ENCODE measurements around the gene ATP5F1E.

Gene ATP5F1E

DNA sequence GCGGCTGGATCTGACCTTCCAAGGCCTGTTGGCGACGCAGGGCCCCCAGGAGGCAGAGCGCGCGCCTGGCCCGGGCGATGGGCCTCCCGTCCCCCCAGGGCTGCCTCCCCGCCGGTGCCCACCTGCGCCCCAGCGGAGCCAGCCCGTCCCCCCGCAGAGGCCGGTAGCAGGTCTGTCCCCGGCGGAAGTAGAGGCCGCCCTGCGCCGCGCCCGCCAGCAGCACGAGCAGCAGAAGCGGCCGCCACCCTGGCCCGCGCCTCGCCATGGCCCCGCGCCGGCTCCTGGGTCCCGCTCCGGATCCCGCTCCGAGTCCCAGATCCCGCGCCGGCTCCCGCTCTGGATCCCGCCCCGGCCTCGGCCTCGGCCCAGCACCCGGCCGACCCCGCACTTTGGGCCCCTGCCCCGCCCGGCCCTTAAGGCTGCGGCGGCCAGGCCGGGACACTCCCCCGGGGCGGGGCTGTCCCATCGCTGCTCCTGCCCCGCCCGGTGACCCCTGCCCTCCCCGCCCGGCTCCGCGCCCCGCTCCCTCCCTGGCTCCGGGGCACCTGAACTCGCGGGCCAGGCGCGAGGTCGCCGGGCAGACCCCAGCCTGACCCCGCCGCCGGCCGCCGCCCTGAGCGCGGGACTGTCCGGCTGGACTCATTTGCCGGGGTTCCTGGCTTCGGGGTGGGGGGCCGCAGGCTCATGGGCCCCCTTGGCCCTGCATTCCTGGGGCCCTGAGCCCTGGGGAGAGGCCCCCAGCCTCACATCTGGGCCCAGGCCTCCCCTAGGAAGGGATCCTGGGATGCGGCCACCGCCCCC is 25.1 kb downstream of the ATP5F1E start, which contains the start of gene CTSZ:
TSS of gene CTSZ (minus strand) at position 391 of the 801 bp plus-strand sequence. CDS start at position 265, 126 bp downstream.
- peak within 1 kb of the TSS; percentile 83 for H3K4me3 Mint-ChIP-seq
- H3K36me3 Mint-ChIP-seq, result no peaks in the 10 kb centered on the region
- H3K4me1 Mint-ChIP-seq, result peaks cover 39% of the 10 kb centered on the region
- no peaks in the 10 kb centered on the region for H3K27me3 Mint-ChIP-seq
- no peaks in the 10 kb centered on the region for H3K9me3 Mint-ChIP-seq
- peak within 1 kb of the TSS; percentile 55 for H3K27ac Mint-ChIP-seq

DNA sequence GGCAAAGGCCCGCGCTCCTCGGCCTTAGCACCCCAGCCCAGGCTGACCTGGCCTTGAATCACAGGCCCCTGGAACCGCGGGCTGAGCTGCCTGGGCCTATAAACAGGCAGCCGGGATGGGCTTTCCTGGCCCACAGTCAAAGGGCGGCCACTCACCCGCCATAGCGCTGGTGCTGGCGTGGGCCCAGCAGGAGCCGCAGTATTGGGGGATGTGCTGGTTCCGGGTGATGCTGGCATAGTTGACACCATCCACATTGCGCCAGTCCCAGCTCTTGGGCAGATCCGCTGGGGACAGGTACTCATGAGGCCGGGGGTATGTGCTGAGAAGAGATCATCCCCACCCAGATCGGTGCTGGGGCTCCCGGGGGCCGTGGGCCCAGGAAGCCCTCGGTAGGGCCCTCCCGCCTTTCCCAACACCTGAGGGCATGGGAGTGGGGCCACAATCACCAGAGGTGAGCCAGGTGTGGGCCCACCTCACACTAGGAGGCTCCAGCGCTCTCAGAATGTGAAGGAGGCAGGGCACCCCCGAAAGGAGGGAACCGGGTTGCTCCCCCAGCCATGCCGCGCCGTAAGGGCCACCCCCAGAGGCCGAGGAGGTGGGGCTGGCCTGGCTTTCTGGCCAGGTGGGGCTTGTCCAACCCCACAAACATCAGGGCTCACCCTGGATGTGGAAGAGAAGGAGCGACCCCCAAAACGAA is 25.8 kb downstream of the ATP5F1E start:
- Mint-ChIP-seq H3K36me3 (no peaks in the 10 kb centered on the region), H3K27ac (peak overlapping the region; percentile 55), H3K27me3 (no peaks in the 10 kb centered on the region), H3K4me1 (peaks cover 33% of the 10 kb centered on the region), H3K4me3 (peak overlapping the region; percentile 83), H3K9me3 (no peaks in the 10 kb centered on the region)

- peak overlapping the region; percentile 55 for H3K27ac Mint-ChIP-seq
Observed at GRCh38 chr20:59005523-59006166, 26.5 kb downstream of the ATP5F1E start.

GRCh38 chr20:59004763-59005522 is 27.2 kb downstream of the ATP5F1E start:
- H3K27ac Mint-ChIP-seq, result peak overlapping the region; percentile 41
- peak overlapping the region; percentile 83 for H3K4me3 Mint-ChIP-seq
- no peaks in the 10 kb centered on the region for H3K9me3 Mint-ChIP-seq
- H3K27me3 Mint-ChIP-seq, result no peaks in the 10 kb centered on the region
- no peaks in the 10 kb centered on the region for H3K36me3 Mint-ChIP-seq
- peaks cover 32% of the 10 kb centered on the region for H3K4me1 Mint-ChIP-seq

More at GRCh38 chr20:59005523-59006166, 26.5 kb downstream of the ATP5F1E start:
- H3K27me3 Mint-ChIP-seq, result no peaks in the 10 kb centered on the region
- no peaks in the 10 kb centered on the region for H3K36me3 Mint-ChIP-seq
- H3K9me3 Mint-ChIP-seq, result no peaks in the 10 kb centered on the region
- peaks cover 32% of the 10 kb centered on the region for H3K4me1 Mint-ChIP-seq
- peak overlapping the region; percentile 83 for H3K4me3 Mint-ChIP-seq

DNA sequence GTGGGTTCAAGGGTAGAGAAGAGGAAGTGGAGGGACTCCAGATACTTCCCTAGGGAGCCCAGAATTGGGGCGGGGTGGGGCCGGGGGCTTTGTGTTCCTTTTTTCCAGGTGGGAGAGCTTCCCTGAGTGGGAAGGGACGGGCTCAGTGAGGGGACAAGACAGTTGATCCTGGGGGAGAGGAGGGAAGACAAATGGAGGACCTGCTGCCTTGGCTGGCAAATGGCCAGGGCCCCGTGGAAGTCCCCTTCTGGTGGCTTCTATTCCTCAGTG is 27.7 kb downstream of the ATP5F1E start:
- Mint-ChIP-seq H3K4me1 (peaks cover 32% of the 10 kb centered on the region), H3K27ac (no peak overlapping the region), H3K27me3 (no peaks in the 10 kb centered on the region), H3K4me3 (no peak overlapping the region), H3K36me3 (no peaks in the 10 kb centered on the region), H3K9me3 (no peaks in the 10 kb centered on the region)

DNA sequence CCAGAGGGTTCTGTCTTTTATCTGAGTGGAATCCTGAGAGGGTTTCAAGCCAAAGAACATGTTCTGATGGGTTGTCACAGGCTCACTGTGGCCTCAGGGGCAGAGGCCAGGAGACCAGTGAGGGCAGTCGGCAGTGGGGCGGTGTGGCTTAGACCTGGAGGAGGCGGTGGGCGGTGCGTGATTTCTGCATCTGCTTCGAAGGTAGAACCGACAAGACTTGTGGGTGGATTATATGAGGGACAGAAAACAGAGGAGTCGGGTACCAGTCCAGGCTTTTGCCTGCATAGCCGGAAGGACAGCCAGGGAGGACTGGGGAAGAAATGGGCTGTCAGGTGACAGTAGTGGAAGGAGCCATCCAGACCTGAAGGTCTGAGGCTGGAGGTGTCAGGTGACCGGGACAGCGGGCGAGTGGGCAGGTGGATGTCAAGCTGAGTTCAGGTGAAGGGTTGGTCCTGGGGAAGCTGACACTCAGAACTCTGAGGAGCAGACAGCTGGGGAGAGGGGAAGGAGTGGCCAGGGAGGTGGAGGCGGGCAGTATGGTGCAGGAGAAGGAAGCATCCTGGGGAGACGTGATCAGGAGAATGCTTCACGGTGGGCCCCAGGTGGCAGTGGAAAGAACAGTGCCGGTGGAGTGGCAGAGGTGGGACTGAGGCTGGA is 28.2 kb downstream of the ATP5F1E start:
- Mint-ChIP-seq H3K27me3 (no peaks in the 10 kb centered on the region), H3K4me1 (peaks cover 32% of the 10 kb centered on the region), H3K36me3 (no peaks in the 10 kb centered on the region), H3K4me3 (no peak overlapping the region), H3K9me3 (no peaks in the 10 kb centered on the region), H3K27ac (peak overlapping the region; percentile 69)

DNA sequence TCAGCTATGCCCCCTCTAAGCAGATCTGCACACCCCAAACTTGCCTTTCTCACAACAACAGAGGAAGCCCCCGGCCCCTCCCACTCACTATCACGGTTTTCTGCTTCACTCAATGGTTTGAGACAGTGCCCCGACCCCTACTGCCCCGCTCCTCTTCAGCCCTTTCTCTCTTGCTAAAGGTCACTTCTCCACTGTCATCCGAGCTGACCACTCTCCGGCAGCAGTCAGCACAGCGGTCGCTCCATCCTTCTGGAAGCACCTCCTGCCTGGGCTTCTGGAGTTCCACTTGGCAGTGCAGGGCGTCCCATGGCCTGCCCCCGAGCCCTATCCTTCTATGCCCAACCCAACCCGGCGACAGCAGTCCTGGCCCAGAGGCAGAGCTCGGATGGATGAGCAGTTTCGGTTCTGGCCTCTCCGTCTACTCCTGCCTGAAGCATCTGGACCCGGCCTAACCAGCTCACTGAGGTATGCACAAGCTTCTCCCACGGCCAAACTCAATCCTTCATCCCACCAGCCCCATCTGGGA is 29.2 kb downstream of the ATP5F1E start:
- H3K27ac Mint-ChIP-seq, result no peak overlapping the region
- H3K4me1 Mint-ChIP-seq, result peaks cover 32% of the 10 kb centered on the region
- no peaks in the 10 kb centered on the region for H3K9me3 Mint-ChIP-seq
- H3K4me3 Mint-ChIP-seq, result no peak overlapping the region
- no peaks in the 10 kb centered on the region for H3K36me3 Mint-ChIP-seq
- H3K27me3 Mint-ChIP-seq, result no peaks in the 10 kb centered on the region

- no peaks in the 10 kb centered on the region for H3K9me3 Mint-ChIP-seq
- H3K27ac Mint-ChIP-seq, result no peak overlapping the region
- H3K4me3 Mint-ChIP-seq, result no peak overlapping the region
- H3K36me3 Mint-ChIP-seq, result peaks cover 4% of the 10 kb centered on the region
- H3K4me1 Mint-ChIP-seq, result peaks cover 32% of the 10 kb centered on the region
- no peaks in the 10 kb centered on the region for H3K27me3 Mint-ChIP-seq
Observed at GRCh38 chr20:59002388-59002787, 29.7 kb downstream of the ATP5F1E start.

GRCh38 chr20:59001449-59002171 is 30.5 kb downstream of the ATP5F1E start:
- Mint-ChIP-seq H3K4me3 (no peak overlapping the region), H3K36me3 (peaks cover 4% of the 10 kb centered on the region), H3K4me1 (peaks cover 32% of the 10 kb centered on the region), H3K27me3 (no peaks in the 10 kb centered on the region), H3K27ac (no peak overlapping the region), H3K9me3 (no peaks in the 10 kb centered on the region)

- Mint-ChIP-seq H3K4me1 (peaks cover 29% of the 10 kb centered on the region), H3K36me3 (peaks cover 4% of the 10 kb centered on the region), H3K27ac (no peak overlapping the region), H3K4me3 (no peak overlapping the region), H3K27me3 (no peaks in the 10 kb centered on the region), H3K9me3 (no peaks in the 10 kb centered on the region)
Observed at GRCh38 chr20:59001068-59001448, 31.1 kb downstream of the ATP5F1E start.

DNA sequence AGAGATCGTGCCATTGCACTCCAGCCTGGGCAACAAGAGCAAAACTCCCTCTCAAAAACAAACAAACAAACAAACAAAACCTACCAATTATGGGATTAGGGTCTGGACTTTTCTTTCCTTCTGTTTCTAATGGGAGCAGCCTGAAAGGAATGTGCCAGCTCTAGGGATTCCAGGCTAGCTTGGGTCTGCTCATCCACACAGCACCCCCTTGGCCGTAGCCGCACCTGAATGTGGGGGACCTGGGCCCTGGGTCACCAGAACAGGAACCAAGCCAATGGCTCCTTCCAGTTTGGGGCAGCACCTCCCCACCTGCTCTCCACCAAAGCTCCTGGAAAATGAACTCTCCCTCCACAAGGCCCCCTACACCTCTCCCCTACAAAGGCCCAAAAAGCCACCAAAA is 31.8 kb downstream of the ATP5F1E start:
- Mint-ChIP-seq H3K27me3 (no peaks in the 10 kb centered on the region), H3K4me1 (peaks cover 26% of the 10 kb centered on the region), H3K9me3 (no peaks in the 10 kb centered on the region), H3K27ac (no peak overlapping the region), H3K36me3 (peaks cover 10% of the 10 kb centered on the region), H3K4me3 (no peak overlapping the region)

GRCh38 chr20:58998656-58999055 is 33.5 kb downstream of the ATP5F1E start:
- Mint-ChIP-seq H3K36me3 (peaks cover 14% of the 10 kb centered on the region), H3K4me3 (no peak overlapping the region), H3K27ac (no peak overlapping the region), H3K27me3 (no peaks in the 10 kb centered on the region), H3K9me3 (no peaks in the 10 kb centered on the region), H3K4me1 (peaks cover 10% of the 10 kb centered on the region)

GRCh38 chr20:58997141-58997770 is 34.9 kb downstream of the ATP5F1E start:
- H3K9me3 Mint-ChIP-seq, result no peaks in the 10 kb centered on the region
- no peak overlapping the region for H3K4me3 Mint-ChIP-seq
- H3K36me3 Mint-ChIP-seq, result peaks cover 17% of the 10 kb centered on the region

GRCh38 chr20:58996226-58996611 is 35.9 kb downstream of the ATP5F1E start:
- Mint-ChIP-seq H3K4me3 (no peak overlapping the region), H3K36me3 (peaks cover 23% of the 10 kb centered on the region), H3K27ac (no peak overlapping the region), H3K9me3 (no peaks in the 10 kb centered on the region), H3K27me3 (no peaks in the 10 kb centered on the region), H3K4me1 (peaks cover 4% of the 10 kb centered on the region)

More at GRCh38 chr20:58997141-58997770, 34.9 kb downstream of the ATP5F1E start:
- no peaks in the 10 kb centered on the region for H3K27me3 Mint-ChIP-seq
- peaks cover 4% of the 10 kb centered on the region for H3K4me1 Mint-ChIP-seq
- no peak overlapping the region for H3K27ac Mint-ChIP-seq

All from activated naive CD4-positive, alpha-beta T cell treated with anti-CD3 and anti-CD28 coated beads, Interleukin-2, amount 50 U/mL, for 24 hours (primary cell).